Tibial nerve (tissue), 4 donors: ENCODE measurements around the gene CEP85.

Source experiments
- CTCF ChIP-seq, 5 experiments: fragments of 200-600 bp in 3 of 5; fragments of 450-650 bp in 2 of 5; sonication (generic) in 3 of 5; IDR thresholded peaks; one replicate each; pipeline ENCODE4 v1.5.1; 2016 to 2019; ENCODE audit warnings: antibody characterized with exemption in 5 of 5, mild to moderate bottlenecking in 3 of 5, moderate library complexity in 2 of 5
- EP300 ChIP-seq, 2 donors: sonication (generic); formaldehyde crosslinking; IDR thresholded peaks; one replicate each; pipeline ENCODE4 v1.6.1; 2017; ENCODE audit warnings: antibody characterized with exemption in 2 of 2, mild to moderate bottlenecking in 1 of 2
- POLR2A ChIP-seq, 2 donors: fragments of 450-650 bp; IDR thresholded peaks; one replicate each; pipeline ENCODE4 v1.6.1; 2017; ENCODE audit warnings: antibody characterized with exemption in 2 of 2, mild to moderate bottlenecking in 2 of 2, moderate library complexity in 2 of 2

- no peak for TF ChIP-seq POLR2A (IDR thresholded peaks at IDR 0.05)
- no peak for TF ChIP-seq CTCF (IDR thresholded peaks at IDR 0.05)
- no peak for TF ChIP-seq EP300 (IDR thresholded peaks at IDR 0.05)
Measured at GRCh38 chr1:26320896-26321295, 86.9 kb downstream of the CEP85 start.
